HG02973 (cell line): ENCODE results near the gene THSD4.

ENCODE experiments used
- ATAC-seq: cut with Tn5 transposase; IDR thresholded peaks from one replicate; pipeline ENCODE4 v1.9.1; 2021; ENCODE audit warnings: moderate library complexity; ENCODE audit not compliant: unreplicated experiment

THSD4 gene

GRCh38 chr15:71730277-71731144 is 615.2 kb downstream of the THSD4 start:
- ATAC-seq, result no peak

- ATAC-seq, result no peak
Measured at GRCh38 chr15:71732636-71733035, 617.4 kb downstream of the THSD4 start.

GRCh38 chr15:71733122-71733521 is 617.9 kb downstream of the THSD4 start:
- ATAC-seq, result no peak

GRCh38 chr15:71734709-71735384 is 619.6 kb downstream of the THSD4 start:
- no peak for ATAC-seq

GRCh38 chr15:71735385-71735757 is 620.1 kb downstream of the THSD4 start:
- ATAC-seq, result no peak

GRCh38 chr15:71736286-71736947 is 621.1 kb downstream of the THSD4 start:
- no peak for ATAC-seq

- no peak for ATAC-seq
Measured at GRCh38 chr15:71737761-71738160, 622.5 kb downstream of the THSD4 start.

- ATAC-seq, result no peak
Measured at GRCh38 chr15:71739355-71739754, 624.1 kb downstream of the THSD4 start.

- ATAC-seq, result no peak
Measured at GRCh38 chr15:71742964-71743363, 627.7 kb downstream of the THSD4 start.

GRCh38 chr15:71743861-71744382 is 628.7 kb downstream of the THSD4 start:
- no peak for ATAC-seq

- ATAC-seq, result no peak
Measured at GRCh38 chr15:71746719-71747118, 631.4 kb downstream of the THSD4 start.

GRCh38 chr15:71747128-71748083 is 632.1 kb downstream of the THSD4 start:
- ATAC-seq, result no peak

- no peak for ATAC-seq
Measured at GRCh38 chr15:71748293-71748718, 633.0 kb downstream of the THSD4 start.

GRCh38 chr15:71749500-71749899 is 634.2 kb downstream of the THSD4 start:
- ATAC-seq, result no peak

- ATAC-seq, result no peak
Measured at GRCh38 chr15:71752128-71752527, 636.9 kb downstream of the THSD4 start.

GRCh38 chr15:71752604-71753289 is 637.5 kb downstream of the THSD4 start:
- ATAC-seq, result no peak

GRCh38 chr15:71753346-71753745 is 638.1 kb downstream of the THSD4 start:
- ATAC-seq, result no peak

- no peak for ATAC-seq
Measured at GRCh38 chr15:71754660-71755059, 639.4 kb downstream of the THSD4 start.

GRCh38 chr15:71755092-71755970 is 640.1 kb downstream of the THSD4 start:
- ATAC-seq, result no peak
